ENCODE data around the gene ZER1. TPM values are rescaled to one million over a fixed set of nuclear protein-coding genes. Genes with fewer than 3 reads are reported as not detected.
"Not testable (repeated sequence)": the region's sequence is repeated elsewhere in the genome, so short reads cannot be mapped to it uniquely, and the experiment has no call there.

Gene ZER1
- total and polyA plus RNA-seq, 5 donors from 2014 or later, result 31.9 to 44.7 (median 38.1) TPM

DNA sequence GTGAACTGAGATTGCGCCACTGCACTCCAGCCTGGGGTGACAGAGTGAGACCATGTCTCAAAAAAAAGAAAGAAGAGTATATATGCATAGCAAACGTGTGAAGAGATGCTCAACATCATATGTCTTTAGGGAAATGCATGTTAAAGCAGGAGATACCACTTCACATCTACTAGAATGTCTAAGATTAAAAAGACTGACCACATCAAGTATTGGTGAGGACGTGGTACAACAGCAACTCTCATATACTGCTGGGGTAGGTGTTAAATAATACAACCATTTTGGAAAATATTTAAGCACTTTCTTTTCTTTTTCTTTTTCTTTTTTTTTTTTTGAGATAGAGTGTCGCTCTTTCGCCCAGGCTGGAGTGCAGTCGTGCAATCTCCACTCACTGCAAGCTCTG lies 13.7 kb upstream of the ZER1 start:
- H3K4me3 ChIP-seq (ENCODE audit: low read depth, low read length), result no peak overlapping the region
- Mint-ChIP-seq H3K36me3 (peaks cover 4% of the 10 kb centered on the region), H3K4me1 (peaks cover 2 to 30% (median 5%) of the 10 kb centered on the region in 4 donors), H3K27ac (peak overlapping the region in 2 of 3 donors; percentile 59 to 82), H3K4me3 (peak overlapping the region in 3 of 4 donors; percentile 27 to 56 (median 29)), H3K27me3 (peaks cover 4% of the 10 kb centered on the region), H3K9me3 (peaks cover 0 to 3% (median 0%) of the 10 kb centered on the region in 7 donors)
- DNase-seq, result no peak
- H3K27ac ChIP-seq (ENCODE audit: insufficient read depth, low read length, poor library complexity, severe bottlenecking), result no peak overlapping the region
- peaks cover 0 to 2% of the 10 kb centered on the region in 2 experiments for H3K9me3 ChIP-seq (ENCODE audit: control insufficient read depth in 2 of 2, low read length in 2 of 2)
- H3K4me1 ChIP-seq (ENCODE audit: control insufficient read depth, insufficient read depth, low read length, poor library complexity, severe bottlenecking), result peaks cover 20% of the 10 kb centered on the region
- H3K27me3 ChIP-seq (ENCODE audit: control insufficient read depth, insufficient read depth, low read length), result no peaks in the 10 kb centered on the region
- peaks cover 6% of the 10 kb centered on the region for H3K36me3 ChIP-seq (ENCODE audit: control insufficient read depth, insufficient read depth, low read length)
- no peak for ATAC-seq (ENCODE audit: low read depth in 2 of 2)

DNA sequence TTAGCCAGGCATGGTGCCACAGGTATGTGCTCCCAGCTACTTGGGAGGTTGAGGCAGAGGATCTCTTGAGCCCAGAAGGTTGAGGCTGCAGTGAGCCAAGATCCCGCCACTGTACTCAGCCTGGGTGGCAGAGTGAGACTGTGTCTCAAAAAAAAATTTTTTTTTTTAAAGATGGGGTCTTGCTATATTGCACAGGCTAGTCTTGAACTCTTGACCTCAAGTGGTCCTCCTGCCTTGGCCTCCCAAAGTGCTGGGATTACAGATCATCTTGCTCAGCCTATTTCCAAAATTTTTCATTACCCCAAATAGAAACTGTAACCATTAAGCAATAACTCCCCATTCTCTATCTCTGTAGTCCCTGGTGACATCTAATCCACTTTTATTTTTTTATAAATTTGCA lies 10.9 kb upstream of the ZER1 start:
- Histone ChIP-seq H3K4me3 (ENCODE audit: low read depth, low read length) (no peak overlapping the region), H3K4me1 (ENCODE audit: control insufficient read depth, insufficient read depth, low read length, poor library complexity, severe bottlenecking) (peaks cover 10% of the 10 kb centered on the region), H3K9me3 (ENCODE audit: control insufficient read depth in 2 of 2, low read length in 2 of 2) (peaks cover 0 to 2% of the 10 kb centered on the region in 2 experiments), H3K27ac (ENCODE audit: insufficient read depth, low read length, poor library complexity, severe bottlenecking) (no peak overlapping the region), H3K27me3 (ENCODE audit: control insufficient read depth, insufficient read depth, low read length) (no peaks in the 10 kb centered on the region), H3K36me3 (ENCODE audit: control insufficient read depth, insufficient read depth, low read length) (no peaks in the 10 kb centered on the region)
- Mint-ChIP-seq H3K27me3 (peaks cover 8% of the 10 kb centered on the region), H3K4me1 (peaks cover 0 to 10% (median 0%) of the 10 kb centered on the region in 4 donors), H3K4me3 (no peak overlapping the region), H3K9me3 (peaks cover 0 to 6% (median 0%) of the 10 kb centered on the region in 7 donors), H3K36me3 (no peaks in the 10 kb centered on the region), H3K27ac (no peak overlapping the region)
- no peak for DNase-seq
- ATAC-seq (ENCODE audit: low read depth in 2 of 2), result no peak

DNA sequence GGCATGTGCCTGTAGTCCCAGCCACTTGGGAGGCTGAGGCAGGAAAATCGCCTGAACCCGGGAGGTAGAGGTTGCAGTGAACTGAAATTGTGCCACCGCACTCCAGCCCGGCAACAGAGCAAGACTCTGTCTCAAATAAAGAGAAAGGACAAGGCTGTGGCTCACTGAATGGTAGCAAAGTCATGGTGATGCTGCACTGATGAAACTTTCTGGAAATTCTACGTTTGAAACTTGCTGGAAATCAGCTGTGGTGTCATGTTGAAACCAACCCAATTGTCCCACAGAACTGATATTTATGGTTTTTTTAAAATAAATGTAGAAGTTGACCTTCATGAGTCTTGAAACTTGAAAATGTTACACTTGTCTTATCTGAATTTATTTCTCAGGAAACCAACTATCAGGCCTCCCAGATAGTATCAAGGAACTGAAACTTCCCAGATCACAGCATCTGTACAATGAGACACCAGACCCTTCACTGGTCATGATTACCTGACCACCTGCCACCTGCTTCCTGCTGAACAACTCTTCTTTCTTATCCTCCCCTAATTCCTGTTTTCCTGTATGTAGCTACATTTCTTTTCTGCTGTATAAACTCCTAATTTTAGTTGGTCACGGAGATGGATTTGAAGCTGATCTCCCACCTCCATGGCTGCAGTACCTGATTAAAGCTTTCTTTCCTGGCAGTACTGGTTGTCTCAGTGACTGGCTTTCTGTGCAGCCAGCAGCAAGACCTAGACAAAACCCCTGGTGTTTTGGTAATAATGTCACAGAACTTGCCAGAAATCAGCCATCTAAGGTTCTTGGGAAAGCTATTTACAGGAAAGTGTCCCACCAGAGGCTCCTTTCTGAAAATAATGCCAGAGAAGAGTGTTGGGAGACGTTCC lies 9.7 kb upstream of the ZER1 start:
- Mint-ChIP-seq H3K4me1 (peaks cover 0 to 2% (median 0%) of the 10 kb centered on the region in 4 donors), H3K27ac (no peak overlapping the region), H3K36me3 (no peaks in the 10 kb centered on the region), H3K27me3 (peaks cover 8% of the 10 kb centered on the region), H3K9me3 (peaks cover 0 to 7% (median 0%) of the 10 kb centered on the region in 7 donors), H3K4me3 (no peak overlapping the region)
- Histone ChIP-seq H3K27me3 (ENCODE audit: control insufficient read depth, insufficient read depth, low read length) (no peaks in the 10 kb centered on the region), H3K4me1 (ENCODE audit: control insufficient read depth, insufficient read depth, low read length, poor library complexity, severe bottlenecking) (peaks cover 4% of the 10 kb centered on the region), H3K9me3 (ENCODE audit: control insufficient read depth in 2 of 2, low read length in 2 of 2) (peaks cover under 1 to 2% of the 10 kb centered on the region in 2 experiments), H3K27ac (ENCODE audit: insufficient read depth, low read length, poor library complexity, severe bottlenecking) (no peak overlapping the region), H3K36me3 (ENCODE audit: control insufficient read depth, insufficient read depth, low read length) (no peaks in the 10 kb centered on the region), H3K4me3 (ENCODE audit: low read depth, low read length) (no peak overlapping the region)
- ATAC-seq (ENCODE audit: low read depth in 2 of 2) (no peak), DNase-seq (no peak)

DNA sequence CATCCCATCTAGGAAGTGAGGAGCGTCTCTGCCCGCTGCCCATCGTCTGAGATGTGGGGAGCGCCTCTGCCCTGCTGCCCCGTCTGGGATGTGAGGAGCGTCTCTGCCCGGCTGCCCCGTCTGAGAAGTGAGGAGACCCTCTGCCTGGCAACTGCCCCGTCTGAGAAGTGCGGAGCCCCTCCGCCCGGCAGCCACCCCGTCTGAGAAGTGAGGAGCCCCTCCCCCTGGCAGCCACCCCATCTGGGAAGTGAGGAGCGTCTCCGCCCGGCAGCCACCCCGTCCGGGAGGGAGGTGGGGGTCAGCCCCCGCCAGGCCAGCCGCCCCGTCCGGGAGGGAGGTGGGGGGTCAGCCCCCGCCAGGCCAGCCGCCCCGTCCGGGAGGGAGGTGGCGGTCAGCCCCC lies 8.4 kb upstream of the ZER1 start:
- not testable (repeated sequence) for H3K4me1 Mint-ChIP-seq; H3K9me3 Mint-ChIP-seq; ATAC-seq (ENCODE audit: low read depth in 2 of 2); H3K36me3 Mint-ChIP-seq; H3K27ac ChIP-seq (ENCODE audit: insufficient read depth, low read length, poor library complexity, severe bottlenecking); DNase-seq; H3K4me1 ChIP-seq (ENCODE audit: control insufficient read depth, insufficient read depth, low read length, poor library complexity, severe bottlenecking); H3K9me3 ChIP-seq (ENCODE audit: control insufficient read depth in 2 of 2, low read length in 2 of 2); H3K36me3 ChIP-seq (ENCODE audit: control insufficient read depth, insufficient read depth, low read length); H3K4me3 ChIP-seq (ENCODE audit: low read depth, low read length); H3K4me3 Mint-ChIP-seq; H3K27ac Mint-ChIP-seq; H3K27me3 ChIP-seq (ENCODE audit: control insufficient read depth, insufficient read depth, low read length); H3K27me3 Mint-ChIP-seq

DNA sequence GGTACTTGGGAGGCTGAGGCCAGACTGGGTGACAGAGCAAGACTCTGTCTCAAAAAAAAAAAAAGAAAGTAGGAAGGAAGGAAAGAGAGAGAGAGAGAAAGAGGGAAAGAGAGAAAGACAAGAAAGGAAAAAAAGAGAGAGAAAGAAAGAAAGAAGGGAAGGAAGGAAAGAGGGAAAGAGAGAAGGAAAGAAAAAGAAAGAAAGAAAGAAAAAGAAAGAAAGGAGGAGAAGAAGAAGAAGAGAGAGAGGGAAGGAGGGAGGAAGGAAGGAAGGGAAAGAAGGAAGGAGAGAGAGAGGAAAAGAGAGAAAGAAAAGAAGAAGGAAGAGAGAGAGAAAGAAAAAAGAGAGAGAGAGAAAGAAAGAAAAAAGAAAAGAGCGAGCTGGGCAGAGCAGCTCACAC lies 3.1 kb upstream of the ZER1 start:
- H3K27ac ChIP-seq (ENCODE audit: insufficient read depth, low read length, poor library complexity, severe bottlenecking), result no peak overlapping the region
- Mint-ChIP-seq H3K4me1 (peaks cover 8 to 20% (median 12%) of the 10 kb centered on the region in 4 donors), H3K9me3 (peaks cover 0 to 5% (median 0%) of the 10 kb centered on the region in 7 donors), H3K27me3 (peaks cover 4% of the 10 kb centered on the region), H3K4me3 (no peak overlapping the region), H3K27ac (no peak overlapping the region), H3K36me3 (no peaks in the 10 kb centered on the region)
- ATAC-seq (ENCODE audit: low read depth in 2 of 2) (no peak), DNase-seq (no peak)
- no peak overlapping the region for H3K4me3 ChIP-seq (ENCODE audit: low read depth, low read length)
- no peaks in the 10 kb centered on the region for H3K36me3 ChIP-seq (ENCODE audit: control insufficient read depth, insufficient read depth, low read length)
- H3K27me3 ChIP-seq (ENCODE audit: control insufficient read depth, insufficient read depth, low read length), result no peaks in the 10 kb centered on the region
- peaks cover 22% of the 10 kb centered on the region for H3K4me1 ChIP-seq (ENCODE audit: control insufficient read depth, insufficient read depth, low read length, poor library complexity, severe bottlenecking)
- H3K9me3 ChIP-seq (ENCODE audit: control insufficient read depth in 2 of 2, low read length in 2 of 2), result peaks cover 0 to 7% of the 10 kb centered on the region in 2 experiments

DNA sequence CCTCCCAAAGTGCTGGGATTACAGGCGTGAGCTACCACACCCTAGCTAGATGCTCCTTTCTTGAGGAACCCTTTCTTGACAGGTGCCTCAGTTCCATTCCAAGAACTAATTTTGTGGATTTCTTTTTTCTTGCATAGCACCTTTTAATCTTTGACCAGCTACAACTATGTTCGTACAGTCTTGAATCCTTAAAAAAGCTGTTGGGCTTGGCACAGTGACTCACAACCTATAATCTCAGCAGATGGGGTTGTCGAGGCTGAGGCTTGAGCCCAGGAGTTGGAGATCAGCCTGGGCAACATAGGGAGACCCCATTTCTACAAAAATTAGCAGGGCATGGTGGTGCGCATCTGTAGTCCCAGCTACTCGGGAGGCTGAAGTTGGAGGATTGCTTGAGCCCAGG lies 1.3 kb upstream of the ZER1 start:
- DNase-seq (no peak), ATAC-seq (ENCODE audit: low read depth in 2 of 2) (no peak)
- no peaks in the 10 kb centered on the region for H3K27me3 Mint-ChIP-seq
- peak overlapping the region; percentile 85 to 98 (median 98) for H3K4me3 Mint-ChIP-seq
- peaks cover 4% of the 10 kb centered on the region for H3K36me3 ChIP-seq (ENCODE audit: control insufficient read depth, insufficient read depth, low read length)
- peaks cover 24% of the 10 kb centered on the region for H3K4me1 ChIP-seq (ENCODE audit: control insufficient read depth, insufficient read depth, low read length, poor library complexity, severe bottlenecking)
- H3K4me3 ChIP-seq (ENCODE audit: low read depth, low read length), result no peak overlapping the region
- H3K9me3 Mint-ChIP-seq, result peaks cover 0 to 2% (median 0%) of the 10 kb centered on the region in 7 donors
- H3K27ac Mint-ChIP-seq, result peak overlapping the region in 2 of 3 donors; percentile 48 to 89
- H3K36me3 Mint-ChIP-seq, result no peaks in the 10 kb centered on the region
- H3K9me3 ChIP-seq (ENCODE audit: control insufficient read depth in 2 of 2, low read length in 2 of 2), result peaks cover 0 to 7% of the 10 kb centered on the region in 2 experiments
- peaks cover 12 to 37% (median 17%) of the 10 kb centered on the region in 4 donors for H3K4me1 Mint-ChIP-seq
- H3K27ac ChIP-seq (ENCODE audit: insufficient read depth, low read length, poor library complexity, severe bottlenecking), result no peak overlapping the region
- no peaks in the 10 kb centered on the region for H3K27me3 ChIP-seq (ENCODE audit: control insufficient read depth, insufficient read depth, low read length)

- H3K27ac Mint-ChIP-seq, result peak overlapping the region; percentile 94 to 99 (median 98)
- peak overlapping the region; percentile 85 for H3K27ac ChIP-seq (ENCODE audit: insufficient read depth, low read length, poor library complexity, severe bottlenecking)
- peak overlapping the region; percentile 96 to 98 (median 98) for H3K4me3 Mint-ChIP-seq
- H3K9me3 ChIP-seq (ENCODE audit: control insufficient read depth in 2 of 2, low read length in 2 of 2), result peaks cover 0 to 4% of the 10 kb centered on the region in 2 experiments
- ATAC-seq (ENCODE audit: low read depth in 2 of 2) (peak; percentile 4 to 15), DNase-seq (peak; percentile 7 to 52 (median 27))
- H3K36me3 Mint-ChIP-seq, result peaks cover 8% of the 10 kb centered on the region
- peaks cover 0 to 2% (median 0%) of the 10 kb centered on the region in 7 donors for H3K9me3 Mint-ChIP-seq
- no peaks in the 10 kb centered on the region for H3K27me3 Mint-ChIP-seq
- no peaks in the 10 kb centered on the region for H3K27me3 ChIP-seq (ENCODE audit: control insufficient read depth, insufficient read depth, low read length)
- H3K36me3 ChIP-seq (ENCODE audit: control insufficient read depth, insufficient read depth, low read length), result peaks cover 6% of the 10 kb centered on the region
- peaks cover 12 to 49% (median 24%) of the 10 kb centered on the region in 4 donors for H3K4me1 Mint-ChIP-seq
- peaks cover 24% of the 10 kb centered on the region for H3K4me1 ChIP-seq (ENCODE audit: control insufficient read depth, insufficient read depth, low read length, poor library complexity, severe bottlenecking)
- H3K4me3 ChIP-seq (ENCODE audit: low read depth, low read length), result peak overlapping the region; percentile 81
These were observed 519 bp downstream of the ZER1 start for GRCh38 chr9:128771094-128771721.

Data from CD4-positive, CD25-positive, alpha-beta regulatory T cell (primary cell).